Nephron progenitor cell (in vitro differentiated cells): ENCODE results near the gene SRGN.

Source experiments
- DNase-seq: peaks from one replicate; pipeline ENCODE4 v3.0.0; 2021
- H3K27ac Mint-ChIP-seq: 2 replicates; pipeline ENCODE4 v1.8.0; 2021; ENCODE audit warnings: mild to moderate bottlenecking, moderate library complexity, mixed read lengths
- H3K27me3 Mint-ChIP-seq: 2 replicates; pipeline ENCODE4 v1.8.0; 2021; ENCODE audit warnings: mild to moderate bottlenecking, low read depth, mixed read lengths; ENCODE audit not compliant: poor library complexity
- H3K36me3 Mint-ChIP-seq: 2 replicates; pipeline ENCODE4 v1.8.0; 2021; ENCODE audit warnings: low read depth, mixed read lengths
- H3K4me1 Mint-ChIP-seq: 2 replicates; pipeline ENCODE4 v1.8.0; 2021; ENCODE audit warnings: mixed read lengths
- H3K4me3 Mint-ChIP-seq: 2 replicates; pipeline ENCODE4 v1.8.0; 2021; ENCODE audit warnings: mild to moderate bottlenecking, moderate library complexity, mixed read lengths
- H3K9me3 Mint-ChIP-seq: 2 replicates; pipeline ENCODE4 v1.8.0; 2021; ENCODE audit warnings: mild to moderate bottlenecking, moderate library complexity, mixed read lengths
- TF ChIP-seq, protein P1 (sequence below): fragments of 200-600 bp; sonication (generic); IDR thresholded peaks from 2 replicates; pipeline ENCODE4 v1.5.0; 2021; ENCODE audit warnings: antibody characterized with exemption

The SRGN gene

DNA sequence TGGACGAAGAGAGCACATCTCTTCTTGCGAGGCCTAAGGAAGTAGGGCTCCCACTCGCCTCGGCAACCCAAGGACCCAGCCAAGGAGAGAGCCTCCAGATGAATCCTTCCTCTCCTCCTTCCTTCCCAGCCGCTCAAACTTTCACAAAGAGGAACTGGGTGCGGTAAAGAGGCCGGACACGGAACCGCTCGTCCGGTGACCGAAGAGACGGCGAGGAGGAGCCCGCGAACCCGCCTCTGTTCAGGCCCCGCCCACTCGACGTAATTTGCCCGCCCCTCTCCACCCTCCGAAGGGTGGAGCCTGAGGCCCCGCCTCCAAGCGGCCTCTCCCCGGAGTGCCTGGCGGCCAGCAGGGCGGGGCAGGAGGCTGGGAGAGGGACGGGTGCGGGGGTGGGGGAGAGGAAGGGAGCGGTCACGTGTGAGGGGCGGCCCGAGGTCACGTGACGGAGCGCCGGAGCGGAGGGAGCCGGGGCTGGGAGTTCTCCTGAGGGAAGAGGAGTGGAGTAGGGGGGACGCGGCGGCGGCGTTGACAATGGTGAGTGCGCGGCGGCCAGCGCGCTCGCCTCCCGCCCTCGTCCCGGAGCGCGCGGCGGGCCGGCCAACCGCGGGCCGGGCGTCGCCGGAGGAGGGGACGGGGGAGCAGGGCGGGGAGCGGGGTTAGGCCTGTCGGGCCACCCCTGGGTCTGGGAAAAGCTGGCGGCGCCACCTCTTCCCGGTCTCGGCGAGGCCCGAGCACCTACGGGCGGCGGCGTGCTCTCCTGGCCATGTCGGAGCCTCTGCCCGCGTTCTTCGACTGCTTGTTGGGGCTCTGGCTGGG is 36.1 kb downstream of the SRGN start, which contains the start of gene VPS26A:
Gene VPS26A (plus strand): TSS at position 432 of the 816 bp plus-strand sequence. CDS start 100 bp downstream, at position 532.
- Mint-ChIP-seq H3K9me3 (no peaks in the 10 kb centered on the region), H3K4me1 (peaks cover 24% of the 10 kb centered on the region), H3K27me3 (no peaks in the 10 kb centered on the region), H3K36me3 (peaks cover under 1% of the 10 kb centered on the region), H3K4me3 (peak within 1 kb of the TSS; percentile 98), H3K27ac (peak within 1 kb of the TSS; percentile 100)
- TF ChIP-seq, protein P1, sequence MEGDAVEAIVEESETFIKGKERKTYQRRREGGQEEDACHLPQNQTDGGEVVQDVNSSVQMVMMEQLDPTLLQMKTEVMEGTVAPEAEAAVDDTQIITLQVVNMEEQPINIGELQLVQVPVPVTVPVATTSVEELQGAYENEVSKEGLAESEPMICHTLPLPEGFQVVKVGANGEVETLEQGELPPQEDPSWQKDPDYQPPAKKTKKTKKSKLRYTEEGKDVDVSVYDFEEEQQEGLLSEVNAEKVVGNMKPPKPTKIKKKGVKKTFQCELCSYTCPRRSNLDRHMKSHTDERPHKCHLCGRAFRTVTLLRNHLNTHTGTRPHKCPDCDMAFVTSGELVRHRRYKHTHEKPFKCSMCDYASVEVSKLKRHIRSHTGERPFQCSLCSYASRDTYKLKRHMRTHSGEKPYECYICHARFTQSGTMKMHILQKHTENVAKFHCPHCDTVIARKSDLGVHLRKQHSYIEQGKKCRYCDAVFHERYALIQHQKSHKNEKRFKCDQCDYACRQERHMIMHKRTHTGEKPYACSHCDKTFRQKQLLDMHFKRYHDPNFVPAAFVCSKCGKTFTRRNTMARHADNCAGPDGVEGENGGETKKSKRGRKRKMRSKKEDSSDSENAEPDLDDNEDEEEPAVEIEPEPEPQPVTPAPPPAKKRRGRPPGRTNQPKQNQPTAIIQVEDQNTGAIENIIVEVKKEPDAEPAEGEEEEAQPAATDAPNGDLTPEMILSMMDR: no peak
- peak; percentile 99 for DNase-seq

DNA sequence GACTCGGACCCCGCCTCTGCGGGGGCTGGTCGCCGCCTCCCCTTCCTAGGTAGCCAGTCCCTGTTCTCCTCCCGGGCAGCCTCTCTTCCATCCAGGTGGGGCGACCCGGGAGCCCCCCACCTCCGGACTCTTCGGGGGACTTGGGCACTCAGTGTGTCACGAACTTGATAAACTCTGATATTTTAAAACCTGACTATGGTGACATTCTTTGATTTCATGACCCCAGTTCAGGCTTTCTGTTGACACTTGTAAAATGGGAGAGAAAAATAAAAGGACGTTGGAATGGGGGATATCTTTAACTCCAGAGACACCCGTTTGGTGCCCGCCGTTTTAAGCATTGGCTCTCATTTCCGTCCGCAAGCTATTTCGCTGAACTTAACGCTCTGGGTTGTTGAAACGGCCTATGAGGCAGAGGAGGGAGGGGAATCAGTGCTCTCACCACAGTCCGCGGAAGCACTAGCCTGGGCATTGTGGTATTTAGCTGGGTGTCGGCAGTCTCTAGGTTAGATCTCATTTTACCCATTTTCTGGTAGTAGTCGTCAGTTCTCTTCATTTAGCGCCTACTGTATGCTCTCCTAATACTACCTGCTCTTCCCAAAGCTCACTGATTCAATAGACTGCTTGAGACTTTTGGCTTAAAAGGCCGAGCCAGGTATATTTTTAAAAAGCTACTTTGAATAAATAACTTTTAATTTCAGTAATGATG is 36.8 kb downstream of the SRGN start:
- H3K4me1 Mint-ChIP-seq: peaks cover 28% of the 10 kb centered on the region
- DNase-seq: peak; percentile 40
- H3K4me3 Mint-ChIP-seq: peak overlapping the region; percentile 98
- no peaks in the 10 kb centered on the region for H3K9me3 Mint-ChIP-seq
- TF ChIP-seq, protein P1: no peak
- H3K36me3 Mint-ChIP-seq: peaks cover 4% of the 10 kb centered on the region
- H3K27me3 Mint-ChIP-seq: no peaks in the 10 kb centered on the region
- H3K27ac Mint-ChIP-seq: peak overlapping the region; percentile 97

DNA sequence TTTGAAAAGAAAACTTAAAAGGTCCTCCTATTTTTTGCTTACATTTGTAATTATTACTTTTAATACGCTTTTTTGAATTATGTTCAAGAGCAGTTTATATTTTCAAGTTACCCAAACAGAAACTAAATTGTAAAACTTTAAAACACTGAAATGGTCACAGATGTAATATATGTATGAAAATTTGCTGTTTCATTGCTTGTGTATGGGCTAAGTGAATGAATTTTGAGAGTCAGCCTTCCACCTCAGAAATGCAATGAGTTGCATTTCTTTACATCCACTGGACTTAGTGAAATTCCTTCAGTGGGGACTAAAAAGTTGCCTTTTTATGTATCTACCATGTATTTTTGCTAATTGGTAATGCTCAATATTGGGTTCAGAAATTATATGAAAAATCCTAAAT is 37.7 kb downstream of the SRGN start:
- Mint-ChIP-seq H3K36me3 (peaks cover 4% of the 10 kb centered on the region), H3K4me3 (peak overlapping the region; percentile 98), H3K27ac (no peak overlapping the region), H3K9me3 (no peaks in the 10 kb centered on the region), H3K4me1 (peaks cover 28% of the 10 kb centered on the region), H3K27me3 (no peaks in the 10 kb centered on the region)
- TF ChIP-seq, protein P1: no peak
- no peak for DNase-seq

DNA sequence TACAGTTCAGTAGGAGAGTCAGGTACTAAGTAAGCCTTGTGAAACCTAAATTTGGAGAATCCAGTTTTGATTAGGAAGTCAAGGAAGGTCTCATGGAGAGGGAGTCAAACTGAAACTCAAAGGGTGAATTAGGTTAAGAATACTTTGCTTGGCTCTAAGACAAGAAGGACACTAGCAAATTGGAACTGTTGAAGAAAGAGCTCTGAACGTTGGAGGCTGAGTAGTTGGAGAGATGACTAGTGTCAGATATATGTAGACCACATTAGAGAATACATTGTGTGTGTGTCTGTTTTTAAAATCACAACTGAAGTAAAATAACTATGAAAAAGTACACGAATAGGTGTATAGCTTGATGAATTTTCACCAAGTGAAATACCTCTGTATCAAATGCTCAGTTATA is 42.3 kb downstream of the SRGN start:
- Mint-ChIP-seq H3K36me3 (peaks cover 32% of the 10 kb centered on the region), H3K9me3 (no peaks in the 10 kb centered on the region), H3K4me1 (peaks cover 15% of the 10 kb centered on the region), H3K27ac (peak overlapping the region; percentile 11), H3K27me3 (no peaks in the 10 kb centered on the region), H3K4me3 (no peak overlapping the region)
- no peak for DNase-seq
- TF ChIP-seq, protein P1: no peak

DNA sequence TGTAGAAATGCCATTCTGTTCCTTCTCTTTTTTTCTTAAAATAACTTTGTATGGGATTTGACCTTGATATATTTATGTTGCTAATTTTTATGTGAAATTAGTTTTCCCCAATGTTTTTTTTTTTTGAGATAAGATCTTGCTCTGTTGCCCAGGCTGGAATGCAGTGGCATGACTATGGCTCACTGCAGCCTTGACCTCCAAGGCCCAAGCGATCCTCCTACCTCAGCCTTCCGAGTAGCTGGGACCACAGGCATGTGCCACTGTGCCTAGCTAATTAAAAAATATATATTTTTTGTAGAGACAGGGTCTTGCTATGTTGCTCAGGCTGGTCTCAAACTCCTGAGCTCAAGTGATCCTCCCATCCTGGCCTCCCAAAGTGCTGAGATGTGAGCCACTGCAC is 52.1 kb downstream of the SRGN start:
- Mint-ChIP-seq H3K4me3 (no peak overlapping the region), H3K36me3 (peaks cover 42% of the 10 kb centered on the region), H3K27ac (no peak overlapping the region), H3K9me3 (no peaks in the 10 kb centered on the region), H3K4me1 (no peaks in the 10 kb centered on the region), H3K27me3 (peaks cover 4% of the 10 kb centered on the region)
- TF ChIP-seq, protein P1: no peak
- no peak for DNase-seq
